ENCODE measurements around the gene TM4SF20.

Gene TM4SF20

GRCh38 chr2:227313310-227313709 lies 65.8 kb downstream of the TM4SF20 start:
- H3K4me1 ChIP-seq (ENCODE audit: insufficient read depth, low read length, severe bottlenecking): no peaks in the 10 kb centered on the region
- H3K36me3 ChIP-seq (ENCODE audit: insufficient read depth, low read length): peaks cover 28% of the 10 kb centered on the region
- H3K4me2 ChIP-seq (ENCODE audit: low read length): no peak overlapping the region
- H4K20me1 ChIP-seq (ENCODE audit: insufficient read depth, low read length): no peaks in the 10 kb centered on the region
- TF ChIP-seq EZH2 (IDR thresholded peaks at IDR 0.05; ENCODE audit: borderline replicate concordance, low read length) (no peak), CTCF (IDR thresholded peaks at IDR 0.05; ENCODE audit: low read length) (no peak)
- no peaks in the 10 kb centered on the region for H3K9me2 ChIP-seq (ENCODE audit: low read depth, low read length)
- H2AFZ ChIP-seq (ENCODE audit: low read length): no peak overlapping the region
- H3K4me3 ChIP-seq (ENCODE audit: low read depth, low read length, poor library complexity, severe bottlenecking): no peak overlapping the region
- H3F3A ChIP-seq (ENCODE audit: insufficient read depth, low read length): no peaks in the 10 kb centered on the region
- no peak overlapping the region for H3K27ac ChIP-seq (ENCODE audit: low read depth, low read length, poor library complexity, severe bottlenecking)
- H3K9ac ChIP-seq (ENCODE audit: low read length): no peak overlapping the region
- H3K9me3 ChIP-seq (ENCODE audit: low read length): peaks cover 6% of the 10 kb centered on the region; the same call in 1 of the 2 replicates
- H3K79me2 ChIP-seq (ENCODE audit: insufficient read depth, low read length): no peaks in the 10 kb centered on the region
- H3K27me3 ChIP-seq (ENCODE audit: insufficient read depth, low read length): no peaks in the 10 kb centered on the region

- H3K4me3 ChIP-seq (ENCODE audit: low read depth, low read length, poor library complexity, severe bottlenecking): no peak overlapping the region
- no peaks in the 10 kb centered on the region for H3K79me2 ChIP-seq (ENCODE audit: insufficient read depth, low read length)
- H3K9ac ChIP-seq (ENCODE audit: low read length): no peak overlapping the region
- no peak overlapping the region for H3K4me2 ChIP-seq (ENCODE audit: low read length)
- H3K27ac ChIP-seq (ENCODE audit: low read depth, low read length, poor library complexity, severe bottlenecking): no peak overlapping the region
- no peaks in the 10 kb centered on the region for H3K27me3 ChIP-seq (ENCODE audit: insufficient read depth, low read length)
- no peaks in the 10 kb centered on the region for H3K9me2 ChIP-seq (ENCODE audit: low read depth, low read length)
- H3K4me1 ChIP-seq (ENCODE audit: insufficient read depth, low read length, severe bottlenecking): no peaks in the 10 kb centered on the region
- H3K36me3 ChIP-seq (ENCODE audit: insufficient read depth, low read length): peaks cover 34% of the 10 kb centered on the region
- no peaks in the 10 kb centered on the region for H4K20me1 ChIP-seq (ENCODE audit: insufficient read depth, low read length)
- TF ChIP-seq CTCF (IDR thresholded peaks at IDR 0.05; ENCODE audit: low read length) (no peak), EZH2 (IDR thresholded peaks at IDR 0.05; ENCODE audit: borderline replicate concordance, low read length) (no peak)
- no peaks in the 10 kb centered on the region for H3F3A ChIP-seq (ENCODE audit: insufficient read depth, low read length)
- H3K9me3 ChIP-seq (ENCODE audit: low read length): peaks cover 6% of the 10 kb centered on the region; the same call in 1 of the 2 replicates
- no peak overlapping the region for H2AFZ ChIP-seq (ENCODE audit: low read length)
Measured at GRCh38 chr2:227312579-227312978, 66.5 kb downstream of the TM4SF20 start.
